ENCODE measurements around the gene PUS1.

Gene PUS1

GRCh38 chr12:131894313-131894860 is 34.7 kb upstream of the PUS1 start, which contains the start of gene ULK1:
Gene ULK1, plus strand, starts transcription at chr12:131894622. Its CDS starts 380 bp downstream, at chr12:131895002.
- Histone ChIP-seq H3K4me3 (ENCODE audit: low read depth, low read length) (peak within 1 kb of the TSS; percentile 73), H3K9me3 (ENCODE audit: control insufficient read depth, insufficient read depth, low read depth, low read length) (no peaks in the 10 kb centered on the region), H3K36me3 (ENCODE audit: control insufficient read depth in 2 of 2, insufficient read depth in 1 of 2, low read length in 2 of 2) (peaks cover 6 to 21% of the 10 kb centered on the region in 2 experiments; a peak in 2 of 3 replicates), H3K27ac (ENCODE audit: extremely low read depth, low read depth, low read length) (peak within 1 kb of the TSS; percentile 74), H3K4me1 (ENCODE audit: control insufficient read depth, insufficient read depth, low read length) (peaks cover 3% of the 10 kb centered on the region; the same call in 1 of the 2 replicates)
- POLR2A ChIA-PET = no interaction called here
- CTCF ChIA-PET = no interaction called here
- TF ChIP-seq ZNF223 (tag by site-specific recombination; IDR thresholded peaks at IDR 0.05) (no peak), ZNF843 (tag by site-specific recombination; IDR thresholded peaks at IDR 0.05) (no peak), ZNF423 (tag by site-specific recombination; IDR thresholded peaks at IDR 0.05) (no peak), ZBTB7A (tag by site-specific recombination; IDR thresholded peaks at IDR 0.05; ENCODE audit: low read depth) (no peak), KLF7 (tag by site-specific recombination; IDR thresholded peaks at IDR 0.05; ENCODE audit: borderline replicate concordance) (no peak), ZNF398 (tag by site-specific recombination; IDR thresholded peaks at IDR 0.05) (peak; percentile 58; the same call in 1 of the 2 replicates), KLF1 (tag by site-specific recombination; IDR thresholded peaks at IDR 0.05) (peak; percentile 84), ZNF433 (tag by site-specific recombination; IDR thresholded peaks at IDR 0.05; ENCODE audit: low read depth) (no peak), ZNF660 (tag by site-specific recombination; IDR thresholded peaks at IDR 0.05) (peak; percentile 60; the same call in 1 of the 2 replicates), GLI4 (tag by site-specific recombination; IDR thresholded peaks at IDR 0.05) (no peak), IKZF3 (tag by site-specific recombination; IDR thresholded peaks at IDR 0.05) (no peak), ZNF350 (tag by site-specific recombination; IDR thresholded peaks at IDR 0.05) (no peak), ZNF354C (tag by site-specific recombination; IDR thresholded peaks at IDR 0.05; ENCODE audit: borderline replicate concordance, low read depth) (no peak), ZNF521 (tag by site-specific recombination; IDR thresholded peaks at IDR 0.05) (no peak), ZNF473 (tag by site-specific recombination; IDR thresholded peaks at IDR 0.05) (no peak), ZNF266 (tag by site-specific recombination; IDR thresholded peaks at IDR 0.05; ENCODE audit: low read depth) (no peak), ZNF16 (tag by site-specific recombination; IDR thresholded peaks at IDR 0.05; ENCODE audit: low read depth) (no peak), KLF8 (tag by site-specific recombination; IDR thresholded peaks at IDR 0.05) (peak; percentile 49; the same call in 1 of the 2 replicates), ZNF24 (tag by site-specific recombination; IDR thresholded peaks at IDR 0.05) (no peak), ZFHX2 (tag by site-specific recombination; conservative IDR thresholded peaks at IDR 0.05) (no peak), CTCF (tag by site-specific recombination; IDR thresholded peaks at IDR 0.05) (no peak), ZBTB17 (tag by site-specific recombination; IDR thresholded peaks at IDR 0.05) (no peak), ZBTB11 (tag by site-specific recombination; conservative IDR thresholded peaks at IDR 0.05; ENCODE audit: low read depth) (peak; percentile 44; the same call in 1 of the 2 replicates), ZNF501 (tag by site-specific recombination; IDR thresholded peaks at IDR 0.05) (no peak), SP2 (tag by site-specific recombination; IDR thresholded peaks at IDR 0.05) (peak; percentile 69), ZNF19 (tag by site-specific recombination; IDR thresholded peaks at IDR 0.05; ENCODE audit: low read depth) (no peak), PBX3 (CRISPR knock-in tag; IDR thresholded peaks at IDR 0.05) (no peak), ZNF174 (tag by site-specific recombination; IDR thresholded peaks at IDR 0.05) (no peak), ZNF292 (tag by site-specific recombination; IDR thresholded peaks at IDR 0.05; ENCODE audit: borderline replicate concordance, low read depth) (no peak), ZNF221 (tag by site-specific recombination; IDR thresholded peaks at IDR 0.05; ENCODE audit: borderline replicate concordance) (no peak), ZNF157 (tag by site-specific recombination; IDR thresholded peaks at IDR 0.05) (no peak), ZBTB20 (tag by site-specific recombination; IDR thresholded peaks at IDR 0.05) (peak; percentile 74; the same call in 1 of the 2 replicates)

Data from HEK293 (cell line).